ENCODE results near the gene ABLIM3. TPM values are rescaled to one million over a fixed set of nuclear protein-coding genes. Genes with fewer than 3 reads are reported as not detected.

Gene ABLIM3
- total and polyA plus RNA-seq, 9 donors, result 1.7 to 26.4 (median 6.2) TPM

GRCh38 chr5:149213264-149213880, 72.1 kb downstream of the ABLIM3 start:
- H3K36me3 ChIP-seq, result no peaks in the 10 kb centered on the region
- TF ChIP-seq EP300 (IDR thresholded peaks at IDR 0.05), result no peak
- TF ChIP-seq CTCF (IDR thresholded peaks at IDR 0.05), result no peak
- TF ChIP-seq POLR2A (IDR thresholded peaks at IDR 0.05), result no peak
- WGBS, 3 donors, result 72 to 78% (median 75%) methylated on average over 13 of the region's 13 CpGs
- H3K27me3 ChIP-seq, result no peaks in the 10 kb centered on the region
- H3K4me1 ChIP-seq (ENCODE audit: insufficient read depth), result no peaks in the 10 kb centered on the region
- H3K27ac ChIP-seq, result no peak overlapping the region
- intact Hi-C loops (cut with DNase I), result no loop called here
- H3K4me3 ChIP-seq, result no peak overlapping the region
- DNase-seq, result no peak
- no peaks in the 10 kb centered on the region for H3K9me3 ChIP-seq

DNA sequence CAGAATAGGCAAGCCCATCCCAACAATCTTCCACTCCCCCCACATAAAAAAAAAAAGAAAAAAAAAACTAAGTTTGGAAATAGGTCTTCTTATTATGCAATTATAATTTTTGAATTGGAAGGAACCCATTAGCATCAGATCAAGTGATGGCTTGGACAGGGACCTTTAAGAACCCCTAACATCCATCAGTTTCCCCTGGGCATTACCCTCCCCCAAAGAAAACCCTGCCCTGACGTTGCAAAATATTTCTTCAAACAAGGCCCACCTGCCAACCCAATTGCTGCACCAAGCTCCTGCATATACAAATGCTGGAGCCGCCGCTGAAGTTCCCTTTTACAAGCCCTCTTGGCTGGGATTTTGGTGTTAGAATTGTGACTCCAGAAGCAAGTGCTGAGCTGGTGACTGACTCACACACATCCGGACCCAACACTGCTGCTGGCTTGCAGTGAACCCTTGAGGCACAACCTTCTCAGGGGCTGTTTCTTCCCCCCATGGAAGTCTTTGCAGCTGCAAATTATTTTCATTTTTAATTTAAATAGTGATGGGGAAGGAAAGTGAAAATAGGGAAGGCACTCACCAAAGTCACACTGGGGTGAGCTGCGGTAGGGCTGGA, 74.3 kb downstream of the ABLIM3 start:
- H3K4me3 ChIP-seq, result no peak overlapping the region
- 66 to 81% (median 67%) methylated on average over 5 of the region's 5 CpGs for WGBS, 3 donors
- intact Hi-C loops (cut with DNase I), result no loop called here
- no peaks in the 10 kb centered on the region for H3K36me3 ChIP-seq
- no peaks in the 10 kb centered on the region for H3K9me3 ChIP-seq
- TF ChIP-seq CTCF (IDR thresholded peaks at IDR 0.05), result no peak
- no peak for TF ChIP-seq EP300 (IDR thresholded peaks at IDR 0.05)
- TF ChIP-seq POLR2A (IDR thresholded peaks at IDR 0.05), result no peak
- H3K27me3 ChIP-seq, result no peaks in the 10 kb centered on the region
- no peak for DNase-seq
- H3K27ac ChIP-seq, result no peak overlapping the region
- H3K4me1 ChIP-seq (ENCODE audit: insufficient read depth), result no peaks in the 10 kb centered on the region

DNA sequence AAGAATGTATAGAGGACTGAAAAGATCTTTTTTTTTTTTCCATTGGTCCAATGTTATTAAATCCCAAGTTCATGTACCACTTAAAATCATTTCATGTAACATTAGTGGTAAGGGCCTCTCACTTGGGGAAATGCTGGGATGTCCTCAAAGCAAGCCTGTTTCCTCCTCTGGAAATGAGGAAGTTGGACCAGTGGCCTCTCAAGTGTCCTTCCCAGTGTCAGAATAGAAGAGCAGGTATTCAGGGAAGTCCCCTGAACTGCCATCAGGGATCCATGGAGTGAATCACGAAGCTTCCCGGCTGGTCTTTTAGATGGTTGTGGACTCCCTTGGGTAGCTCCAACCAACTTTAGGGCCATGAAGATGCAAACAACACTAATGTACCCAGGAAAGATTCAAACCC, 75.2 kb downstream of the ABLIM3 start:
- Histone ChIP-seq H3K27me3 (no peaks in the 10 kb centered on the region), H3K4me1 (ENCODE audit: insufficient read depth) (no peaks in the 10 kb centered on the region), H3K27ac (no peak overlapping the region), H3K9me3 (no peaks in the 10 kb centered on the region), H3K4me3 (no peak overlapping the region), H3K36me3 (no peaks in the 10 kb centered on the region)
- TF ChIP-seq EP300 (IDR thresholded peaks at IDR 0.05) (no peak), CTCF (IDR thresholded peaks at IDR 0.05) (no peak), POLR2A (IDR thresholded peaks at IDR 0.05) (no peak)
- DNase-seq, result no peak
- 93 to 98% (median 97%) methylated on average over 2 of the region's 2 CpGs for WGBS, 3 donors
- intact Hi-C loops (cut with DNase I), result no loop called here

DNA sequence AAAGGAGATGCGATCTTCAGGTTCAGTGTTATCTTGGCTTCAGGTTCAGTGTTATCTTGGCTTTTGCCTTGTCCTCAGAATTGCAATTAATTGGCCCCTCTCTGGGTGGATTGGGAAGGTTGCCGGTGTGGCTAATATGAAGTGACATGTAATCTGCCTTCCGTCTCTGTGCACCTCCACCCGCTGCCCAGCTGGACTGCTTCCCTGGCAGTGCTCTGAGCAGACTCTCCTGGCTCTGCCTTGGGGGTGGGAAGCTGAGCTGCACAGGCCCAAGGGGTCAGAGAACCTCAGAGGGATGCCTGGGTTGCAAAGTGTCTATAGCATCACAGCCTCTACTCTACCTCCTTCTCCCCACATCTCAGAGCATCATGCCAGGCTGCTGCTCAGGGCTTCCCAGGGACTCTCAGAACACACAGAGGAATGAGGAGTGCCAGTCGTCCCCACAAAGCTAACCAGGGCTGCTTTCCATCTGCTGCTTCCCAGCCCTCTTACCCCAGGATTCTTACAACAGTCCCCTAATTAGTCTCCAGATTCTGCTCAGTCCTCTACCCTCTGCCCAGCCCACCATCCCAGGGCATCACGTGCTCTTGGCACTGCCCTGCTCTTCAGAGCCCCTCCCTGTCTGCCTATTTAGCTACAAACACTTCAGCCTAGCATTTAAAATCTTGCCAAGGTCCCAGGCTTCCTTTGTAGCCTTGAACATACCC, 76.0 kb downstream of the ABLIM3 start:
- Histone ChIP-seq H3K27me3 (no peaks in the 10 kb centered on the region), H3K9me3 (no peaks in the 10 kb centered on the region), H3K36me3 (no peaks in the 10 kb centered on the region), H3K4me3 (no peak overlapping the region), H3K4me1 (ENCODE audit: insufficient read depth) (no peaks in the 10 kb centered on the region), H3K27ac (no peak overlapping the region)
- 73 to 78% (median 73%) methylated on average over 6 of the region's 6 CpGs for WGBS, 3 donors
- TF ChIP-seq EP300 (IDR thresholded peaks at IDR 0.05), result no peak
- no peak for TF ChIP-seq POLR2A (IDR thresholded peaks at IDR 0.05)
- no peak for TF ChIP-seq CTCF (IDR thresholded peaks at IDR 0.05)
- intact Hi-C loops (cut with DNase I), result no loop called here
- DNase-seq, result no peak
